ENCODE data around the gene IFIT3. TPM values are rescaled to one million over a fixed set of nuclear protein-coding genes. Genes with fewer than 3 reads are reported as not detected.

IFIT3 gene
- total and polyA plus RNA-seq, 2 donors (not counting 1 experiment from before 2014, with no cell fraction given), result 33.5 to 62.9 TPM

GRCh38 chr10:89351412-89351779, 23.6 kb downstream of the IFIT3 start:
- H3K9ac ChIP-seq (ENCODE audit: insufficient read depth, low read length), result peak overlapping the region; percentile 4
- peak overlapping the region; percentile 60 for H3K4me2 ChIP-seq (ENCODE audit: extremely low read depth, insufficient read depth, low read length)
- H3K79me2 ChIP-seq (ENCODE audit: control insufficient read depth, insufficient read depth, low read length), result no peaks in the 10 kb centered on the region
- peak; percentile 43 to 50 for DNase-seq (ENCODE audit: low read depth in 2 of 2)
- TF ChIP-seq EZH2 (IDR thresholded peaks at IDR 0.05; ENCODE audit: low read length, missing control alignments), result no peak
- no peak for TF ChIP-seq CTCF (conservative IDR thresholded peaks at IDR 0.05 in 1 of 2, IDR thresholded peaks at IDR 0.05 in 1 of 2; ENCODE audit: low read depth in 1 of 2, low read length in 2 of 2)
- H2AFZ ChIP-seq (ENCODE audit: low read length), result no peak overlapping the region
- peak overlapping the region; percentile 89 for H3K27ac ChIP-seq (ENCODE audit: insufficient read depth, low read length)
- no peaks in the 10 kb centered on the region for H3K27me3 ChIP-seq (ENCODE audit: control insufficient read depth, insufficient read depth, low read length)
- no peak overlapping the region for H3K4me3 ChIP-seq (replicated peaks in 1 of 4; ENCODE audit: control extremely low read depth in 1 of 4, insufficient read depth in 1 of 4, low read depth in 3 of 4, low read length in 4 of 4)
- peaks cover 29% of the 10 kb centered on the region for H3K4me1 ChIP-seq (ENCODE audit: control insufficient read depth, extremely low read depth, insufficient read depth, low read length)
- H4K20me1 ChIP-seq (ENCODE audit: control insufficient read depth, extremely low read depth, insufficient read depth, low read length), result no peaks in the 10 kb centered on the region
- H3K36me3 ChIP-seq (ENCODE audit: control insufficient read depth, insufficient read depth, low read length), result no peaks in the 10 kb centered on the region
- no peaks in the 10 kb centered on the region for H3K9me3 ChIP-seq (ENCODE audit: control insufficient read depth, insufficient read depth, low read depth, low read length)

- peak overlapping the region; percentile 4 for H3K9ac ChIP-seq (ENCODE audit: insufficient read depth, low read length)
- H3K4me2 ChIP-seq (ENCODE audit: extremely low read depth, insufficient read depth, low read length), result peak overlapping the region; percentile 60
- H4K20me1 ChIP-seq (ENCODE audit: control insufficient read depth, extremely low read depth, insufficient read depth, low read length), result no peaks in the 10 kb centered on the region
- no peaks in the 10 kb centered on the region for H3K79me2 ChIP-seq (ENCODE audit: control insufficient read depth, insufficient read depth, low read length)
- H3K27ac ChIP-seq (ENCODE audit: insufficient read depth, low read length), result peak overlapping the region; percentile 89
- H2AFZ ChIP-seq (ENCODE audit: low read length), result no peak overlapping the region
- peak; percentile 98 to 99 for DNase-seq (ENCODE audit: low read depth in 2 of 2)
- TF ChIP-seq CTCF (conservative IDR thresholded peaks at IDR 0.05 in 1 of 2, IDR thresholded peaks at IDR 0.05 in 1 of 2; ENCODE audit: low read depth in 1 of 2, low read length in 2 of 2) (no peak), EZH2 (IDR thresholded peaks at IDR 0.05; ENCODE audit: low read length, missing control alignments) (no peak)
- H3K9me3 ChIP-seq (ENCODE audit: control insufficient read depth, insufficient read depth, low read depth, low read length), result no peaks in the 10 kb centered on the region
- peak overlapping the region in 1 of 4 experiments; percentile 24 for H3K4me3 ChIP-seq (replicated peaks in 1 of 4; ENCODE audit: control extremely low read depth in 1 of 4, insufficient read depth in 1 of 4, low read depth in 3 of 4, low read length in 4 of 4)
- no peaks in the 10 kb centered on the region for H3K36me3 ChIP-seq (ENCODE audit: control insufficient read depth, insufficient read depth, low read length)
- H3K4me1 ChIP-seq (ENCODE audit: control insufficient read depth, extremely low read depth, insufficient read depth, low read length), result peaks cover 30% of the 10 kb centered on the region
- no peaks in the 10 kb centered on the region for H3K27me3 ChIP-seq (ENCODE audit: control insufficient read depth, insufficient read depth, low read length)
Measured at GRCh38 chr10:89351780-89352597, 24.2 kb downstream of the IFIT3 start.

- Histone ChIP-seq H3K4me3 (replicated peaks in 1 of 4; ENCODE audit: control extremely low read depth in 1 of 4, insufficient read depth in 1 of 4, low read depth in 3 of 4, low read length in 4 of 4) (no peak overlapping the region), H3K9me3 (ENCODE audit: control insufficient read depth, insufficient read depth, low read depth, low read length) (no peaks in the 10 kb centered on the region), H3K4me2 (ENCODE audit: extremely low read depth, insufficient read depth, low read length) (no peak overlapping the region), H3K27ac (ENCODE audit: insufficient read depth, low read length) (peak overlapping the region; percentile 89), H4K20me1 (ENCODE audit: control insufficient read depth, extremely low read depth, insufficient read depth, low read length) (no peaks in the 10 kb centered on the region), H3K79me2 (ENCODE audit: control insufficient read depth, insufficient read depth, low read length) (no peaks in the 10 kb centered on the region), H3K36me3 (ENCODE audit: control insufficient read depth, insufficient read depth, low read length) (no peaks in the 10 kb centered on the region), H2AFZ (ENCODE audit: low read length) (no peak overlapping the region), H3K4me1 (ENCODE audit: control insufficient read depth, extremely low read depth, insufficient read depth, low read length) (peaks cover 30% of the 10 kb centered on the region), H3K27me3 (ENCODE audit: control insufficient read depth, insufficient read depth, low read length) (no peaks in the 10 kb centered on the region), H3K9ac (ENCODE audit: insufficient read depth, low read length) (no peak overlapping the region)
- peak in 1 of 2 donors; percentile 27 for DNase-seq (ENCODE audit: low read depth in 2 of 2)
- TF ChIP-seq EZH2 (IDR thresholded peaks at IDR 0.05; ENCODE audit: low read length, missing control alignments) (no peak), CTCF (conservative IDR thresholded peaks at IDR 0.05 in 1 of 2, IDR thresholded peaks at IDR 0.05 in 1 of 2; ENCODE audit: low read depth in 1 of 2, low read length in 2 of 2) (no peak)
Measured at GRCh38 chr10:89352802-89353201, 25.0 kb downstream of the IFIT3 start.

Data from fibroblast of lung (primary cell).